HepG2 (cell line): ENCODE measurements around the gene ALDOA. TPM values are rescaled to one million over a fixed set of nuclear protein-coding genes. Genes with fewer than 3 reads are reported as not detected.

Source experiments
- ATAC-seq: fragments of 200-7000 bp; cut with Tn5 transposase; 3 replicates; pipeline ENCODE4 v1.9.1; 2020; ENCODE audit warnings: mild to moderate bottlenecking, moderate library complexity
- BruUV-seq: library from RNA; stranded (reverse); fragments of 400-500 nt; replicated peaks from 2 replicates; lab custom pipeline; 2021; lab: Mats Ljungman, UMichigan
- CTCF ChIA-PET: fragments of 300-600 bp; formaldehyde crosslinking; extraction: SDS; loops from one replicate; lab custom pipeline; 2021; ENCODE audit warnings: low total read pairs, inconsistent platforms, low intra/inter-chr PET ratio; lab: Yijun Ruan, JAX
- POLR2A ChIA-PET: fragments of 350-600 bp; sonication (Branson Sonifier 250); formaldehyde crosslinking; loops from one replicate; lab custom pipeline; 2020; ENCODE audit warnings: antibody characterized with exemption, inconsistent platforms; lab: Yijun Ruan, JAX
- DNase-seq: peaks from one replicate; pipeline ENCODE4 v3.0.0-alpha.2; 2015; ENCODE audit warnings: low spot score
- FAIRE-seq: peaks from 3 replicates; lab custom pipeline; 2011; peaks lifted over from hg19 to GRCh38; lab: Jason Lieb, UNC
- H2AFZ ChIP-seq: one replicate; pipeline ENCODE4 v1.6.1; 2011; ENCODE audit warnings: low read length, inconsistent platforms
- H3K27ac ChIP-seq: fragments of 300-600 bp; 3 replicates; pipeline ENCODE4 v1.8.0; 2011; ENCODE audit warnings: mixed run types, mild to moderate bottlenecking, mixed read lengths, low read length, inconsistent platforms; ENCODE audit not compliant: insufficient read depth; ENCODE audit errors: extremely low read length
- H3K27me3 ChIP-seq, 2 experiments: fragments of 200-600 bp in 1 of 2; 2 replicates in 1 of 2; 3 replicates in 1 of 2; pipeline versions ENCODE4 v1.6.0 to v1.8.0; 2011; ENCODE audit warnings: low read length in 2 of 2, mild to moderate bottlenecking in 2 of 2, moderate library complexity in 2 of 2, inconsistent platforms in 1 of 2; ENCODE audit not compliant: insufficient read depth in 2 of 2, control insufficient read depth in 1 of 2
- H3K36me3 ChIP-seq, 2 experiments: fragments of 200-600 bp in 1 of 2; replicated peaks in 1 of 2; 2 replicates in 1 of 2; 3 replicates in 1 of 2; pipeline versions ENCODE4 v1.5.1 to v1.8.0; 2011; ENCODE audit warnings: low read length in 2 of 2, inconsistent platforms in 1 of 2; ENCODE audit not compliant: insufficient read depth in 2 of 2, control insufficient read depth in 1 of 2
- H3K4me1 ChIP-seq: 2 replicates; pipeline ENCODE4 v1.5.1; 2012; ENCODE audit warnings: low read length, inconsistent platforms; ENCODE audit not compliant: insufficient read depth
- H3K4me2 ChIP-seq: 2 replicates; pipeline ENCODE4 v1.6.0; 2011; ENCODE audit warnings: low read depth, low read length, inconsistent platforms
- H3K4me3 ChIP-seq, 3 experiments: fragments of 200-600 bp in 1 of 3; sonication (generic), shearing (Covaris generic) in 1 of 3; replicated peaks in 1 of 3; 2 replicates each; pipeline ENCODE4 v1.5.1; 2011 to 2016; ENCODE audit warnings: low read length in 3 of 3, inconsistent platforms in 2 of 3, low read depth in 2 of 3, mild to moderate bottlenecking in 2 of 3, control low read depth in 1 of 3, mixed read lengths in 1 of 3; ENCODE audit not compliant: insufficient read depth in 1 of 3
- H3K79me2 ChIP-seq: one replicate; pipeline ENCODE4 v1.6.1; 2011; ENCODE audit warnings: low read length, inconsistent platforms; ENCODE audit not compliant: insufficient read depth
- H3K9ac ChIP-seq: 2 replicates; pipeline ENCODE4 v1.6.0; 2011; ENCODE audit warnings: mild to moderate bottlenecking, low read depth, low read length, inconsistent platforms; ENCODE audit not compliant: insufficient read depth
- H3K9me3 ChIP-seq: 2 replicates; pipeline ENCODE4 v1.5.1; 2012; ENCODE audit warnings: mild to moderate bottlenecking, low read length
- H4K20me1 ChIP-seq: 2 replicates; pipeline ENCODE4 v1.6.0; 2011; ENCODE audit warnings: inconsistent platforms, mild to moderate bottlenecking, low read length, moderate library complexity; ENCODE audit not compliant: insufficient read depth
- E2F1 ChIP-seq: sonication (generic); formaldehyde crosslinking; IDR thresholded peaks from 2 replicates; pipeline ENCODE4 v1.5.0; 2020; ENCODE audit warnings: missing genetic modification reagents
- ISX ChIP-seq: sonication (generic); formaldehyde crosslinking; conservative IDR thresholded peaks from 2 replicates; pipeline ENCODE4 v1.5.0; 2020; ENCODE audit warnings: missing genetic modification reagents
- JDP2 ChIP-seq: sonication (generic); formaldehyde crosslinking; IDR thresholded peaks from 2 replicates; pipeline ENCODE4 v1.8.1; 2022; ENCODE audit warnings: missing genetic modification reagents, borderline replicate concordance
- KDM1A ChIP-seq: IDR thresholded peaks from 2 replicates; pipeline ENCODE4 v1.6.1; 2016; ENCODE audit warnings: missing compliant biosample characterization
- LCORL ChIP-seq, 2 experiments: fragments of 450-650 bp in 1 of 2; sonication (generic) in 1 of 2; formaldehyde crosslinking in 1 of 2; IDR thresholded peaks; 2 replicates each; pipeline versions ENCODE4 v1.5.0 to v1.6.1; 2017 to 2020; ENCODE audit warnings: antibody characterized with exemption in 1 of 2, missing genetic modification reagents in 1 of 2
- MEIS1 ChIP-seq: sonication (generic); formaldehyde crosslinking; IDR thresholded peaks from 2 replicates; pipeline ENCODE4 v1.9.0; 2021; ENCODE audit warnings: mild to moderate bottlenecking, missing genetic modification reagents, moderate library complexity, borderline replicate concordance
- THAP8 ChIP-seq: sonication (generic); formaldehyde crosslinking; IDR thresholded peaks from 2 replicates; pipeline ENCODE4 v1.5.1; 2020; ENCODE audit warnings: missing genetic modification reagents, mild to moderate bottlenecking, borderline replicate concordance
- ZNF496 ChIP-seq: sonication (generic); formaldehyde crosslinking; IDR thresholded peaks from 2 replicates; pipeline ENCODE4 v1.8.1; 2023; ENCODE audit warnings: mild to moderate bottlenecking, moderate library complexity, missing genetic modification reagents; ENCODE audit not compliant: insufficient replicate concordance
- ZNF546 ChIP-seq: sonication (generic); formaldehyde crosslinking; conservative IDR thresholded peaks from 2 replicates; pipeline ENCODE4 v1.8.1; 2023; ENCODE audit warnings: mild to moderate bottlenecking, missing genetic modification reagents
- ZNF724P ChIP-seq: sonication (generic); formaldehyde crosslinking; IDR thresholded peaks from 2 replicates; pipeline ENCODE4 v1.8.0; 2022; ENCODE audit warnings: missing genetic modification reagents, borderline replicate concordance
- ZNF782 ChIP-seq: sonication (generic); formaldehyde crosslinking; IDR thresholded peaks from 2 replicates; pipeline ENCODE4 v1.4.0; 2020; ENCODE audit warnings: missing genetic modification reagents, mild to moderate bottlenecking, borderline replicate concordance
- WGBS: methylation state at CpG from one replicate; pipeline ENCODE4 v1.1.6; 2017; ENCODE audit warnings: low lambda C conversion rate; 5-methylcytosine and 5-hydroxymethylcytosine counted together
- in situ Hi-C: cut with HindIII; loops from 2 replicates; pipeline ENCODE4 v1.10.0; 2017; ENCODE audit warnings: low pct_unique_long_range_greater_than_20kb; ENCODE audit not compliant: extremely low pct_ligation_motif_present
- intact Hi-C: fragments of 100-400 bp; cut with micrococcal nuclease; formaldehyde crosslinking; loops from one replicate; pipeline ENCODE4 v1.10.0; 2022; ENCODE audit not compliant: unreplicated experiment
- polyA plus RNA-seq, 8 experiments: library from polyadenylated mRNA; depleted of rRNA in 3 of 8; stranded (reverse) in 7 of 8; unstranded in 1 of 8; fragments of >200 nt; fragmentation: Illumina TruSeq in 4 of 8; extraction: Trizol in 4 of 8; gene quantifications; 2 replicates each; pipeline versions ENCODE4 v1.2.1 to v1.2.3, GENCODE V29; 2011 to 2016; ENCODE audit warnings: low read depth in 4 of 8, missing spikeins in 1 of 8, mixed read lengths in 1 of 8; ENCODE audit not compliant: insufficient read depth in 1 of 8
- total RNA-seq, 5 experiments: library from RNA; depleted of rRNA; stranded (reverse); fragments of >200 nt; fragmentation: Illumina TruSeq; extraction: Trizol; gene quantifications; 2 replicates each; pipeline ENCODE4 v1.2.3, GENCODE V29; 2016; ENCODE audit warnings: low read depth in 1 of 5
- TF ChIP-seq, protein P1 (sequence below): sonication (generic); formaldehyde crosslinking; IDR thresholded peaks from 2 replicates; pipeline ENCODE4 v1.4.0; 2020; ENCODE audit warnings: mild to moderate bottlenecking, missing genetic modification reagents
- TF ChIP-seq, protein P2 (sequence below): sonication (generic); formaldehyde crosslinking; IDR thresholded peaks from 2 replicates; pipeline ENCODE4 v1.5.0; 2020; ENCODE audit warnings: missing genetic modification reagents, mild to moderate bottlenecking, borderline replicate concordance

The ALDOA gene
- total and polyA plus RNA-seq, 2 of the 13 experiments (the other 11 are each of a cell fraction or from before 2014, with no cell fraction given): 925 to 1,884 TPM

DNA sequence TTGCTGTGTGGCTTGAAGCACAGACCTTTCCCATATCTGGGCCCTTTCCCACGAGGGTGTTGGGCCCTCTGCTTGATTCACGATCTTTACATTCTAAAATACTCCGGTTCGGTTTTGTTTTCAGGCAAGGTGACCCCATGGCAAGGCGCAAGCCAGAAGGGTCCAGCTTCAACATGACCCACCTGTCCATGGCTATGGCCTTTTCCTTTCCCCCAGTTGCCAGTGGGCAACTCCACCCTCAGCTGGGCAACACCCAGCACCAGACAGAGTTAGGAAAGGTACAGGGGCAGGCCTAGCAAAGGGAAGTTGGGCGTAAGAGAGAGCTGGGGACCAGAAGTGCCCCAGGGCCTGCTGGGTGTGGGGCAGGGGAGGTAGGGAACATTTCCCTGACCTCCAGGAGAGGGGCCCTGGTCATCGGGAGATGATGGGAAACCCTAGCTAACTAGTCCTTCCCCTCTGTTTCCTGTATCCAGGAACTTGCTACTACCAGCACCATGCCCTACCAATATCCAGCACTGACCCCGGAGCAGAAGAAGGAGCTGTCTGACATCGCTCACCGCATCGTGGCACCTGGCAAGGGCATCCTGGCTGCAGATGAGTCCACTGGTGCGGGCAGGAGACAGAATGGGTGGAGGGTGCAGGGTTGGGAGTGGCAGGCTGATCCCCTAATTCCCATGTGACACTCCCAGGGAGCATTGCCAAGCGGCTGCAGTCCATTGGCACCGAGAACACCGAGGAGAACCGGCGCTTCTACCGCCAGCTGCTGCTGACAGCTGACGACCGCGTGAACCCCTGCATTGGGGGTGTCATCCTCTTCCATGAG is 1.4 kb downstream of the ALDOA start:
- Histone ChIP-seq H3K4me2 (peak overlapping the region; percentile 99), H2AFZ (no peak overlapping the region), H3K27me3 (peaks cover 0 to 2% of the 10 kb centered on the region in 2 experiments; a peak in 1 of 5 replicates), H3K4me3 (peak overlapping the region; percentile 92 to 100 (median 95)), H3K36me3 (peaks cover 35 to 55% of the 10 kb centered on the region in 2 experiments), H4K20me1 (peaks cover 62% of the 10 kb centered on the region), H3K27ac (peak overlapping the region; percentile 95), H3K79me2 (peaks cover 59% of the 10 kb centered on the region), H3K9ac (peak overlapping the region; percentile 90), H3K9me3 (no peaks in the 10 kb centered on the region), H3K4me1 (peaks cover 63% of the 10 kb centered on the region)
- DNase-seq (no peak), ATAC-seq (no peak), FAIRE-seq (no peak)
- ChIA-PET CTCF (no interaction called here), POLR2A (interaction anchor here (0.5 to 9.1 kb wide), 11 partner anchors 8 to 808 kb away, joined by 3 to 120 read pairs (median 5); partner anchors contain the start of genes PPP4C and TBX6)
- intact Hi-C loops: loop anchor here (1.0 to 5.0 kb wide), 2 partner anchors 25 to 680 kb away; partner anchors contain the start of gene PHKG2
- no TSS peak for BruUV-seq
- WGBS: 62% methylated on average over 21 of the region's 21 CpGs
- in situ Hi-C loops: no loop called here
- TF ChIP-seq MEIS1: no peak
- TF ChIP-seq ISX (CRISPR knock-in tag): no peak
- TF ChIP-seq LCORL (IDR thresholded peaks at IDR 0.05): no peak
- no peak for TF ChIP-seq LCORL (CRISPR knock-in tag; IDR thresholded peaks at IDR 0.05)
- TF ChIP-seq ZNF546 (CRISPR knock-in tag): no peak
- no peak for TF ChIP-seq JDP2 (CRISPR knock-in tag)
- no peak for TF ChIP-seq KDM1A (CRISPR knock-in tag)
- TF ChIP-seq, protein P1, sequence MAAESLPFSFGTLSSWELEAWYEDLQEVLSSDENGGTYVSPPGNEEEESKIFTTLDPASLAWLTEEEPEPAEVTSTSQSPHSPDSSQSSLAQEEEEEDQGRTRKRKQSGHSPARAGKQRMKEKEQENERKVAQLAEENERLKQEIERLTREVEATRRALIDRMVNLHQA (CRISPR knock-in tag): no peak
- TF ChIP-seq ZNF724P (CRISPR knock-in tag): no peak
- no peak for TF ChIP-seq ZNF496 (CRISPR knock-in tag)
- TF ChIP-seq ZNF782 (CRISPR knock-in tag): 0 out of 2 replicates have a peak, but pooled peaks have one; percentile 13
- no peak for TF ChIP-seq E2F1 (CRISPR knock-in tag)
- TF ChIP-seq, protein P2, sequence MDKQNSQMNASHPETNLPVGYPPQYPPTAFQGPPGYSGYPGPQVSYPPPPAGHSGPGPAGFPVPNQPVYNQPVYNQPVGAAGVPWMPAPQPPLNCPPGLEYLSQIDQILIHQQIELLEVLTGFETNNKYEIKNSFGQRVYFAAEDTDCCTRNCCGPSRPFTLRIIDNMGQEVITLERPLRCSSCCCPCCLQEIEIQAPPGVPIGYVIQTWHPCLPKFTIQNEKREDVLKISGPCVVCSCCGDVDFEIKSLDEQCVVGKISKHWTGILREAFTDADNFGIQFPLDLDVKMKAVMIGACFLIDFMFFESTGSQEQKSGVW (CRISPR knock-in tag): no peak
- TF ChIP-seq THAP8 (CRISPR knock-in tag): 0 out of 2 replicates have a peak, but pooled peaks have one; percentile 48
